Activated CD8-positive, alpha-beta memory T cell treated with anti-CD3 and anti-CD28 coated beads, Interleukin-2, amount 50 U/mL, for 1 hour (primary cell): ENCODE results near the gene ALDH4A1.
A peak's percentile ranks its signal among the peaks of the same experiment; 100 is the strongest.
"Not testable (repeated sequence)": the region's sequence is repeated elsewhere in the genome, so short reads cannot be mapped to it uniquely, and the experiment has no call there.

Source experiments
- DNase-seq: peaks from one replicate; pipeline ENCODE4 v3.0.0-alpha.2; 2020; ENCODE audit errors: extremely low read depth

Gene ALDH4A1

DNA sequence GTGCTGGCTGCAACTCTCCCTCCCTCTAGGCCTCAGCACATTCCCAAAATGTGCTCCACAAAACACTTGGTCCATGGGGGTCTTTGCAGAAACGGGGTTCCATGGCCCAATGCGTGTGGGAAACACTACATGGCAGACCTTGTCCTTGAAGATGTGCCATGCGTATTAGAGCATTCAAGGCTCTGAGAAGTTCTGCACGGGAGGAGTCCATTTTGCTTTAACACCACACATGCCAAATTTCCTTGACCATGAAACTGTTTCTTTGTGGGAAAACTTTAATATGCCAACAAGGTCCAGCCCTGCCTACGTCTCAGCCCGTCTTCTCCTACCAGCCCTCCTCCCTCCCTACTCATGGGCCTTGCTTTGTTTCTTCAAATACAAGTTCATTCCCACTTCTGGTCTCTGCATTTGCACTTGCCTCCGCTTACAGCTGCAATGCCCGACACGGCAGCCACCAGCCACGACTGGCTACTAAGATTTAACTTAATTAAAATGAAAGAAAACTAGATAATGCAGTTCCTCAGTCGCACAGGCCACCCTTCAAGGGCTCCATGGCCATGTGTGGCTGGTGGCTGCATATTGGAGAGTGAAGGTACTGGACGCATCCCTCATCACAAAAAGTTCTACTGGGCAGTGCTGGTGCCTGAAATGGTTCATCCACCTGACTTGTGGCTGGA lies 23.7 kb downstream of the ALDH4A1 start:
- DNase-seq, result no peak

DNA sequence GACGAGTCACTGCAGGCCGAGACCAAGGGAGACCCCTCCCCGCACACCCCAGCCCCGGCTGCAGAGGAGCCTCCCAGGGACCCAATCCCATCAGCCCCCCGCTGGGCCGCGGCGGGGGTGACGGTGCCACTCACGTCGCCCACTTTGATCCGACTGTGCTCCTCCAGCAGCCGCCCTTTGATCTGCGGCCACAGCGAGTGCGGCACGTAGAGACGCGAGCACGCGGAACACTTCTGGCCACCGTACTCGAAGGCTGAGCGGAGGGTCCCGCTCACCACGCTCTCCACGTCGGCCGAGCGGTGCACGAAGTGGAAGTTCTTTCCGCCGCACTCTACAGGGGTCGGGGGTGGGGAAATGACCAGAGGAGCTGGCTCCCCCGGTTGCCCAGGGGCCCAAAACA lies 25.1 kb downstream of the ALDH4A1 start:
- no peak for DNase-seq

DNA sequence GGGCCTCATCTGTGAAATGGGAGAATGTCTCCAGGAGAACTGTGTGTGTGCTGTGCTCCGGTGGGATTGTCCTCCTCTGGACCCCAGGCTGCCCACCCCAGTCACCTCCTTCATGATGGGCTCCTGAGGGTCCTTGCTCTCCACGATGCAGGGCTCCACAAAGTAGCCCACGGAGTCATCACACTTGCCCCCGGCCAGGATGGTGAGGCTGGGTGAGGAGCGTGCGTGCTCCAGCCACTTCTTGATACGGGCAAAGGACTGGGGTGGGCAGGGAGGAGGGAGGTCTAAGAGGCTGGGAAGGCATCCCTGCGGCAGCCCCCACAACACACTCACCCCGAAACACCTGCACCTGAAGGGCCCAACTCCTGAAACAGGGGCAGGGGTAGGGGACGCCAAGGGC lies 26.1 kb downstream of the ALDH4A1 start:
- no peak for DNase-seq

DNA sequence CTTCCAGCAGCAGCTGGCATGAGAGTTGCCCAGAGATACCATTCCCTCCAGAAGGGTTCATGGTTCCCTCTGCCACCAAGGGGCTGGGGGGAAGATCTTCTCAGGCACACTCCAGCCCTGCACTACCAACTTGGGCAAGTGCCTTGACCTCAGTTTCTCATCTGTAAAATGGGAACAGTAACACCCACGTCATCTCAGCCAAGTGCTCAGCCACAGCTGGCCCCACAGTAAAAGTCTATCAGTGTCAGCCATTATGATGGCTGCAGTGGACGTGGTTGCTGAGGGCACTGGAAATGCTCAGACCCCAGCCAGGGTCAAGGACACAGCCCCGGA lies 26.6 kb downstream of the ALDH4A1 start:
- no peak for DNase-seq

DNA sequence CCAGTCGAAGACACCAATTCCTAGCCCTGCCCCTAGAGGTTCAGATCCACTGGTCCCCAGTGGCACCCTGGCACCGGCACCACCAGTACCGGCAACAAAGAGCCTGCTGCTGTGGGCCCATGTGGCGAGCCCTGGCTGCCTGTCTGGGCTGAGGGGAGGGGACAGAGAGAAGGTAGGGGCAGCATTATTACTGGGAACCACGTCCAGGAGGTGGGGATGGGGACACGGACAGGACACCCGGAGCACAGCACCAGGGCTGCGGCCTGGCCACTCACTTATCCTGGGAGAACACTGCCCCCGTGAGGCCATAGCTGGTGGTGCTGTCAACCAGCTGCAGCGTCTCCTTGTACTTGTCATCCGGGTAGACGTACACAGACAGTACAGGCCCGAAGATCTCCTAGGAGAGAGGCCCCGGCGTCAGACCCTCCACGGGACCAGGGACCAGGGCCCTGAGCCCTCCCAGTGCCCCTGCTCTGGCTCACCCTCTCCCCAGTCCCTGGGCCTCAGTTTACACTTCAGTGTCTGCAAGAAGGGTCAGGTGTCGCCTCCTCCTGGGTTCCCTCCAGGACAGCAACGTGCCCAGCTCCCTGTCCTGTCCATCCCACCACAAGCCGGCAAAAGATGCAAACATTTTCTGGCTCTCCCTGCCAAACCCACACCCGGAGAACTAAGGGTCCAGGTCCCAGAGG lies 27.1 kb downstream of the ALDH4A1 start:
- DNase-seq, result peak; percentile 16

DNA sequence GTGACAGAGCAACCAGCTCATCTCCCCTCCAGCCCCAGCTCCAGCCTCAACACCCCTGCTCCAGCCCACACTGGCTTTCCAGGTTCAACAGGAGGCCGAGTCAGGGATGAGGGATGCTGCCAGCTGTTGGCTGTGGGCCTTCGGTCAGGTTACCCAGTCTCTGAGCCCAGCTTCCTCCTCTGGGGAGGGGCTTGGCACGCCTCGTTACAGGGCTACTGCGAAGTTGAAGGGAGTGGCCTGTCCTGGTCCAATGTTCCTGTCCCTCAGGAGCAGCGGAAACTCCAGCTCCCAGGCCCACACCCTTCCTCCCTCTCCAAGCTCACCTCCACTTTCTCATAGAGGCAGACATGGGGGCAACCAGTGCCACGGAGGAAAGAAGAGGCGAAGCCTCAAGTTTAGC lies 27.8 kb downstream of the ALDH4A1 start:
- no peak for DNase-seq

DNA sequence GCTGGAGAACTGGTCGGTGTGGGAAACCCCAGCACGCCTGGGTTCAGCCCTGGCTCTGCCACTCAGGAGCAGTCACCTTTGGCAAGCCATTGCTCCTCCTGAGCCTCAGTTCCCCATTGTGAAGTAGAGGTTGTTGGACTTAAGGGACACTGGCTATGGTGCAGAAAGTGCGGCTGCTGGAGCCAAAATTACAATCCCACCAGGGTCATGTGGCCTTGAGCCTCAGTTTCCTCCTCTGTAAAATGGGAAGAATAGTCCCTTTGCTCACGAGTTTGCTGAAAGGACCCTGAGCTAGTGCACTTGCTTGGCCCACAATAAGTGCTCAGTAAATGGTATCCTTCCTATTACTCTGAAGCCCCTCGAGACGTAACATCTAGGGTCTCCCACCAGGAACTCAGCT lies 28.3 kb downstream of the ALDH4A1 start:
- no peak for DNase-seq

DNA sequence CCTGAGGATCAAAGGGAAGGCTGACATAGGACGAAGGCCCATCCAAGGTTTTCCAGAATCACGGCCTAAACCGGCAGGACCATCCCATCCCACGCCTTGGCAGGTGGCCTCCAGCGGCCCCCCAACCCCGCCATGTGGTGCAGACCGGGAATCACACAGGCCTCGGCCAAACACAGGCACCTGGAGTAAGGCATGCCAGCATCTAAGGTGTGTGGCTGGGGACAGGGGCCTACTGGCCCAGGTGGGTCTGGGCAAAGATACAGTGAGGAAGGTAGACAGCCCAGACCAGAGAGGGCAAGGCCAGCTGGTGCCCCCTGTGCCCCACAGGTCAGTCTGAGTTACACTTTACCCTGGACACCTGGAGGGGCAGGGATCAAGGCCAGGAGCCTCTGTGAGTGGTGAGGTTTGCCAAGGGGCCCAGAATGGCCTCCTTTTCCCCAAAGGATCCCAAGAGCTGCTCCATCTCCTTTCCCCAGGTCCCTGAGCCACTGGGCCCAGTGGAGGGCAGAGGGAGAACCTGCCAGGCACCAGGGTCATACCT lies 30.2 kb downstream of the ALDH4A1 start:
- no peak for DNase-seq

DNA sequence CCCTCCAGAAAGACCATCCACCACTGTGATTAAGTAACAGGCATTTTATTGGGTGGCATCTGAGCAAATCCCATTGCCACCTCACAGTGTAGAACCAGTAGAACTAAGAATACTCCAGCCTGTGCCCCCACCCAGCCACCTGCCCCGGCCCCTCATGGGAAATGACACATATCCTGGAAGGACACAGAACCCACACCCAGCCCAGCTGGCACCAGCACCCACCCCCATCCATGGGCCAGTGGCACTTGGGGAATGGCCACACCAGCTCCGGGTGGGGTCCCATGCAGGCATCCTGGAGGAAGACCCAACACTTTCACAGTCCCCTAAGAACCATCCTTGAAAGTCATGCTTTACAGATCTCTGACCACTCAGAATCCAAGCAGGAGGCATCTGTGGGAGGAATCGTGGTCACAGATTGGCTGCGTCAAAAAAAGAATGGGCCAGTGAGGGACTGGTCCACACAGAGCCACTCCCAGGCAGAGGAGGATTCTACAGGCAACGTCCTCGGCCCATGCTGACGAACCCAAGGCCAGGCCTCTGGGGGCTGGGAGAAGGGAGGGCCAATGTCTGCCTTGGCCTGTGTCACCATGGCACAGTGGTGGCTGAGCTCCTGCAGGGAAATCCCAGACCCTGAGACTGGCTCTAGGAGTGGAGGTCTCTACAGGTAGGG lies 30.8 kb downstream of the ALDH4A1 start:
- DNase-seq, result no peak

DNA sequence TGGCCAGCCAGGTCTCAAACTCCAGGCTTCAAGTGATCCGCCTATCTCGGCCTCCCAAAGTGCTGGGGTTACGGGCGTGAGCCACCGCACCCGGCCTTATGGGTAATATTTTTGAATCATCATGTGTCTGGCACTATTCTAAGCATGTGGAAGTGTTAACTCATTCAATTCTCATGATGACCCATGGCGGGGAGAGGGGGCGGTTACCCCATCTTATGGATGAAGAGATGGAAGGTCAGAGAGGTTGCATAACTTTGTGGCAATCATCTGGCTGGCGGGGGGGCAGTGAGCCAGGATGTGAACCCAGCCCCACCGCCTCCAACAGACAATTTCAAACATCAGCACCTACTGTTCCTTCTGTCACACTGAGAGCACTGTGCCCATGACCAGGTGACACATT lies 31.4 kb downstream of the ALDH4A1 start:
- DNase-seq, result no peak

DNA sequence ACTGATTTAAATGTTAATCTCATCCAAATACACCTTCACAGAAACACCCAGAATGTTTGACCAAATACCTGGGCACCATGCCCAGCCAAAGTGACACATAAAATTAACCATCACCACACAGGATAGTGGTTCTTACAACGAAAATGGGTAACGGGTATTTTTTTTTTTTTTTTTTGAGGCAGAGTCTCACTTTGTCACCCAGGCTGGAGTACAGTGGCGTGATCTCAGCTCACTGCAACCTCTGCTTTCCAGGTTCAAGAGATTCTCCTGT lies 31.8 kb downstream of the ALDH4A1 start:
- DNase-seq, result not testable (repeated sequence)

DNA sequence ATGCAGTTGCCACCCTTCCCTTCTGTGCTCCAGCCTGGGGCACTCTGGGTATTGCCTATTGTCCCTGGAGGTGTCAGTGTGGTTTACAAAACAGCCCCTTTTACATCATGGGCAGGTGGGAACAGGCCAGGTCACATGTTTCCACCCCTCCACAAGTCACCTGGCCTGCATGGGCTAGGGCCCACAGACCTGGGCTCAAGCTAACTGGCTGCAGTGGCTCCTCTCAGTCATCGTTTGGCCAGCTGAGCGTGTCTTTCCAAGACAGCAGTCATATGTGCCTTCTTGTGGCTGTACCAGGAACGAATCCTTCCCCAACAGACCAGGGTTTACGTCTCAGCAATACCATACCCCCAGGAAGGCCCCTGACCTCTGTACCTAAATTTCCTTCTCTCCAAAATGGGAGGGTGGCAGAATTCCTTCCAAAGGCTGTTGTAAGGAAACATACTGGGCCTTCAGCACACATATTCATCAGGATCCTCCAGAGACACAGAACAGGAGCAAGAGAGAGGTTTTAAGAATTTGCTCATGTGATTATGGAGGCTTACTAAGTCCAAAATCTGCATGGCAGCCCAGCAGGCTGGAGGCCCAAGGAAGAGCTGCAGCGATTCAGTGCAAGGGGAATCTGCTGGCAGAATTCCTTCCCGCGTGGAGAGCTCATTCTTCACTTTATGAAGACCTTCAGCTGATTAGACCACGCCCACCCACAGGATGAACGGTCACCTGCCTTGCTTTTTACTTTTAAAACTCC lies 32.3 kb downstream of the ALDH4A1 start:
- no peak for DNase-seq

DNA sequence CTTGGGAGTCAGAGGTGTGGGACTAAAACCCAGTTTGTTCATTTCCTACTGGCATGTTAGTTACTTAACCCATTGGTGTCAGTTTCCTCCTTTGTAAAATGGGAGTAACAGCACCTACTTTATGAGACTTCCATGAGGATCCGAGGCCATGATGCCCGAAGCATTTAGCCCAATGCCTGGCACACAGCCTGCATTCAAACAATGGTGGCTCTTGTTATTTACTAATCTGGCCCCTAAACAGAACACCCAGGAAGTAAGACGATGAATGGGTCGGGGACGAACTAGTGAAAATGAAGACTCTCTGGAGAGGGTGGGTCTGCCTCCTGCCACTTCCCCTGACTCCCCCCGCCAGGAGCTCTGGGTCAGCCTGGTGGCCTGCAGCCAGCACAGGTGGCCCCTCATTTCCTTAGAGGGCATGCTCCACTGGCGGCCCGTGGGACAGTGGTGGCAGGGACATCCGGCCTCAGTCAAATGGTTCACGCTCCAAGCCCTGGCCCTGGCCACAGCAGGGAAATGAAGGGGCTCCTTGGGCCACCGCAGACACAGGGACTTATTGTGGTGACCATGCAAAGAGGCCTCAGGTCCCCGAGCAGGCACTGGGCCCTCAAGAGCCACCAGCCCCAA lies 33.4 kb downstream of the ALDH4A1 start:
- DNase-seq, result no peak

DNA sequence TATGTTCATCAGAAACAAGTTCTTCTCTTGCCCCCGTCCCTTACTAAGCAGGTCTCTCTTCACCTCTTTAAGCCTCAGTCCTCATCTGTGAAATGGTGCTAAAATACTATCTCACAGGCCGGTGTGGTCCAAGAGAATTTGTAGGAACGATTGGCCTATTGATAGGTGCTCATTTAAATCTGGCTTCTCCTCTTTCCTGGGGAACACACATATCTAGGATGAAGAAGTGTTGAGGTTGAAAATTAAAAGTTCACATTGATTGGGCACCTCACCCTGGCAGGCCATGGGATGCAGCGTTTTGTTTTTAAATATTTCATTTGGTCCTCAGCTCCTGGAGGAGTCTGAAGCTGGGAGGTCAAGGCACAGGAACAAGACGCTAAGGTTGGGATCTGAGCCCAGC lies 34.0 kb downstream of the ALDH4A1 start:
- no peak for DNase-seq

DNA sequence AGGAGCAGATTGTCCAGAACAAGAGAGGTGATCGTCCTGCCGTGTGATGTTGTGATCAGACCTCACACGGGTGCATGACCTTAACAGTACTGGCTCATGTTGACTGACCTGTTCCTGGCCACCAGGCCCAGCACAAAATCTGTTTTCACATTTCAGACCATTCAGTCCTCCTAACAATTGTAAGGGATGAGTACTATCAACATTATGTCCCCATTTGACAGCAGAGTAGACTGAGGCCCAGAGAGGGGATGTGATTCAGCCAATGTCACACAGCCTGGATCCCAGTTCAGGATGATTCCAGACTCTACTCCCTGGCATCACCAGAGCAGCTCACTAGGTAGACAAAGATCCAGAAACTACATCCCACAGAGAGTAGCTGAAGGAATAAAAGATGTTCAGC lies 35.5 kb downstream of the ALDH4A1 start:
- DNase-seq, result no peak

DNA sequence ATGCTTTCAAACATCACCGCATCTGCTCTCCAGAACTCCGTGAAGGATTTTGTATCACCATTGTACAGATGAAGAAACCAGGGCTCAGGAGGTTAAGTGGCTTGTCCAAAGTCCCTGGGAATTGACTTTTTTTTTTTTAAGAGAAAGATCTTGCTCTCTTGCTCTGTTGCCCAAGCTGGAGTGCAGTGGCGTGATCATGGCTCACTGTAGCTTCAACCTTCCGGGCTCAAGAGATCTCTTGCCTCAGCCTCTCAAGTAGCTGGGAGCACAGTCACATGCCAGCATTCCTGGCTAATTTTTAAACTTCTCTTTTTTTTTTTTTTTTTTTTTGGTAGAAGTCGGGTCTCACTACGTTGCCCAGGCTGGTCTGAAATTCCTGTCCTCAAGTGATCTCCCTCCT lies 36.0 kb downstream of the ALDH4A1 start:
- DNase-seq, result no peak

DNA sequence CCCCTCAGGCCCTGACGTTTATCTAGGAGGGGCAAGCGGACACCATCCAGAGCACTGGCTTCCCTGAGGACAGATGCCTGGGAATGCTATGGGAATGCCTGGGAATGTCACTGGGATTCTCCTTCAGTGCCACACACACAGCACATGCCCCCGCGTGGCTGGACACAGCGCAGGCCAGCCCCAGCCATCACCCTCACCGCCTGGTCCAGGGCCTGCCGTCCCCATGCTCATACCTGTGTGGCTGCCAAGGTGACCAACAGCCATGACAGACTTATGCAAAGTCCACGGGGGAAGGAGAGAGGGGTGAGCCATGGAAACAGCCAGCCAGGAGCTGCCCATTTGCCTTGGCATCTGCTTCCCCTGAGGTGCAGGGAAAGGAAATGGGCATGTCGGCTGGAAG lies 37.2 kb downstream of the ALDH4A1 start:
- DNase-seq, result no peak

DNA sequence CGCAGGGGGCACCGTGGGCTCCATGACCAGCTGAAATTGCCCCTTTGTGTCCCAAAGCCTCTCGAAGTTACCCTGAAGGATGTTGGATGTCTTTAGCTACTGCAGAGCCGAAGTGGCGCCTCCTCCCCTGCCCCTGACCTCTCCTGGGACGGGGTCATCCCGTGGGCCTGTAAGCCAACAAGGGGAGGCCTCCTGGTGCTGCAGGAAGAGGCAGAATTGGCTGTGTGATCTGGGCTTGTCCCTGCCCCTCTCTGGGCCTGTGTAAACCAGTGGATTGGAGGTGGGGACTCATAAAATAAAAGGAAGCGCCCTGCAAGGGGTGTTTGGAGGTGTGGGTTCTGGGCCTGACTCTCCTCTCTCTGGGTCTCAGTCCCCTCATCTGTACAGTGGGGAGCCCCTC lies 40.8 kb downstream of the ALDH4A1 start:
- no peak for DNase-seq

DNA sequence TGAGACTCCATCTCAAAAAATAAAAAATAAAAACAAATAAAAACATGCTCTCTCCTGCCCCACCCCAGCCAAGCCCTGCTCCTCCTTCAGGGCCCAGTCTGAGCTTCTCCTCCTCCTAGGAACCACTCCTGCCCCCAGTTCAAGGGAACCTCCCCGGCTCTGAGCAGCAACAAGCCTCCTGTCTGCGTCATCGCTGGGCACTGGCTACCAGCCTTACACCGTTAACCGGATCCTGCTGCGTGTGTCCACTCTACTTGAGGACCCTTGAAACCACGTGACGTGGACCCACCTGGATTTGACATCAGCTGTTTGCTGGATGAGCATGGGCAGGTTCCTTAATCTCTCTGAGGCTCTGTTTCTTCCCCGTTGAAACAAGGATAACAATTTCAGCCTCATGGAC lies 41.3 kb downstream of the ALDH4A1 start:
- no peak for DNase-seq

DNA sequence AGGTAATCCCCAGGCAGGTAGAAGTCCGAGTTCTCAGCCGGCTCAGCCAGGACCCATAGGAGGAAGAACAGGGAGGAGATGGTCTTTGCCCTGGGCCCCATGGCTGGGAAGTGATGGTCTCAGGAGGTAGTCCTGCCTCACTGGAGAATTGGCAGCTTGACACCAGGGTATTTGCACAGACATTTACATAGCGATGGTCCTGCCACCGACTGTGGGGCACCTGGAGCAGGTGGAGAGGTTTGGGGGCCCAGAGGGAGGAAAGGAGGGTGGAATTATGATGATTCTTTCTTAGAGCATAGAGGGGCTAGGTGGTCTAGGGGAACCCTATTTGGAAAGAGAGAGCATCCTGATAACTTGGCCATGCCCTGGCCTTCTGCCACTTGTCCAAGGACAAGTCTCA lies 42.8 kb downstream of the ALDH4A1 start, which contains the start of gene TAS1R2:
TSS of gene TAS1R2 (minus strand) at position 101 of the 400 bp plus-strand sequence. CDS start at position 101, 0 bp downstream.
- no peak for DNase-seq

DNA sequence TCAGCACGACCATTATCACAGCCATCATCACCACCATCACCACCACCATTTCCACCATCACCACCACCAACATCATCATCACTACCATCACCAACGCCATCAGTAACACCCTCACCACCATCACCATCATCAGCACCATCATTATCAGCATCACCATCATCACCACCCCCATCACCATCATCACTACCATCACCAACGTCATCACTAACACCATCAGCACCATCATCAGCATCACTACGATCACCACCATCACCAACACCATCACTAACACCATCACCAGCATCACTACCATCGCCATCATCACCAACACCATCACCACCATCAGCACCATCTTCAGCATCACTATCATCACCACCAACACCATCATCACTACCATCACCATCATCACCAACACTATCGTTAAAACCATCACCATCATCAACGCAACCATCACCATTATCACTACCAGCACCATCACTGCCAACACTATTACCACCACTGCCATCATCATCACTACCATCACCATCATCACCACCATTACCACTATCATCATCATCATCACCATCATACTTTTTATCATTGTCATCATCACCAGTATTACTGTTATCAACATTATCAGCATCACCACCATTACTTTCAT lies 44.2 kb downstream of the ALDH4A1 start:
- DNase-seq, result no peak

DNA sequence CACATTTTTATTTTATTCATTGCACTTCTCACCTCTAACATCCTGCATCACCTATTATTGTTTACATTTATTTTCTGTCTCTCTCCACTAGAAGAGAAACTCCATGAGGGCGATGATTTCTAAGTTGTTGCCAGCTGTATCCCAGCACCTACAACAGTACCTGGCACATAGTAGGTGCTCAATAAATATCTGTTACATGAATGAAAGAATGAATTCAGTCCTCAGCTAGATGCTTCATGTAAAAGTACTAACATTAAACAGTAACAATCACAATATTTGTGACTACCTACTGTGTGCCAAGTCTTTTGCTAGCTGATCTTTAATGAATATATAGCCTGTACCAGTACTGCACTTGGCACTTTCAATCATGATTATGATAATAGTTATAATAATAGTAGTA lies 45.9 kb downstream of the ALDH4A1 start:
- DNase-seq, result no peak
